Caco-2 (cell line): ENCODE data around the gene SPTBN1. TPM values are rescaled to one million over a fixed set of nuclear protein-coding genes. Genes with fewer than 3 reads are reported as not detected.

Source experiments
- BruUV-seq: library from RNA; stranded (reverse); fragments of 400-500 nt; replicated peaks from 2 replicates; lab custom pipeline; 2021; lab: Mats Ljungman, UMichigan
- CTCF ChIA-PET: fragments of 300-600 bp; sonication (Branson Sonifier 250); formaldehyde crosslinking; loops from one replicate; lab custom pipeline; 2022; ENCODE audit warnings: antibody characterized with exemption; lab: Charles Lee
- POLR2A ChIA-PET: fragments of 300-600 bp; sonication (Branson Sonifier 250); formaldehyde crosslinking; loops from one replicate; lab custom pipeline; 2022; ENCODE audit warnings: antibody characterized with exemption; lab: Charles Lee
- DNase-seq, 2 experiments: peaks; one replicate each; pipeline versions ENCODE4 v3.0.0 to v3.0.0-alpha.2; 2020 to 2022
- H3K27me3 ChIP-seq: replicated peaks from 2 replicates; pipeline ENCODE4 v1.6.0; 2011; ENCODE audit warnings: low read length; ENCODE audit not compliant: control insufficient read depth, insufficient read depth
- H3K36me3 ChIP-seq: 2 replicates; pipeline ENCODE4 v1.5.1; 2011; ENCODE audit warnings: low read length; ENCODE audit not compliant: control insufficient read depth, insufficient read depth
- H3K4me1 ChIP-seq: fragments of 250-450 bp; sonication (Bioruptor Pico); 2 replicates; pipeline ENCODE4 v1.5.1; 2020; ENCODE audit warnings: mild to moderate bottlenecking
- H3K4me3 ChIP-seq: 2 replicates; pipeline ENCODE4 v1.5.1; 2011; ENCODE audit warnings: low read depth, mild to moderate bottlenecking, control low read depth, low read length
- H3K9me3 ChIP-seq: fragments of 250-450 bp; sonication (Bioruptor Pico); 2 replicates; pipeline ENCODE4 v1.5.1; 2020; ENCODE audit warnings: mild to moderate bottlenecking, moderate library complexity
- H3K27ac Mint-ChIP-seq: one replicate; pipeline ENCODE4 v1.8.0; 2022; ENCODE audit warnings: mixed read lengths; ENCODE audit not compliant: unreplicated experiment
- H3K27me3 Mint-ChIP-seq: one replicate; pipeline ENCODE4 v1.8.0; 2022; ENCODE audit warnings: mixed read lengths; ENCODE audit not compliant: insufficient read depth, unreplicated experiment
- H3K36me3 Mint-ChIP-seq: one replicate; pipeline ENCODE4 v1.8.0; 2022; ENCODE audit warnings: mild to moderate bottlenecking, mixed read lengths; ENCODE audit not compliant: insufficient read depth, unreplicated experiment
- H3K4me1 Mint-ChIP-seq: one replicate; pipeline ENCODE4 v1.8.0; 2022; ENCODE audit warnings: low read depth, mixed read lengths; ENCODE audit not compliant: unreplicated experiment
- H3K4me3 Mint-ChIP-seq: one replicate; pipeline ENCODE4 v1.8.0; 2022; ENCODE audit warnings: mild to moderate bottlenecking, moderate library complexity, mixed read lengths; ENCODE audit not compliant: unreplicated experiment
- H3K9me3 Mint-ChIP-seq: one replicate; pipeline ENCODE4 v1.8.0; 2022; ENCODE audit warnings: mixed read lengths; ENCODE audit not compliant: unreplicated experiment
- CTCF ChIP-seq, 2 experiments: fragments of 200-600 bp in 1 of 2; IDR thresholded peaks; 1 replicate in 1 of 2; 2 replicates in 1 of 2; pipeline versions ENCODE4 v1.5.1 to v1.8.0; 2011 to 2022; ENCODE audit warnings: antibody characterized with exemption in 1 of 2, control low read depth in 1 of 2, inconsistent platforms in 1 of 2, low read depth in 1 of 2, low read length in 1 of 2, mild to moderate bottlenecking in 1 of 2, moderate library complexity in 1 of 2; ENCODE audit not compliant: insufficient read depth in 1 of 2, severe bottlenecking in 1 of 2, unreplicated experiment in 1 of 2
- intact Hi-C: fragments of 100-400 bp; cut with micrococcal nuclease; formaldehyde crosslinking; loops from one replicate; pipeline ENCODE4 v1.10.0; 2022; ENCODE audit not compliant: unreplicated experiment
- total RNA-seq: library from RNA; stranded (reverse); gene quantifications from 2 replicates; pipeline ENCODE4 v1.2.3, GENCODE V29; 2022

Gene SPTBN1
- total RNA-seq, 1 experiment from 2014 or later = 361 TPM

- H3K36me3 ChIP-seq = no peaks in the 10 kb centered on the region
- no peaks in the 10 kb centered on the region for H3K4me1 Mint-ChIP-seq
- CTCF ChIA-PET = no interaction called here
Observed at GRCh38 chr2:54409752-54410151, 46.4 kb upstream of the SPTBN1 start.

DNA sequence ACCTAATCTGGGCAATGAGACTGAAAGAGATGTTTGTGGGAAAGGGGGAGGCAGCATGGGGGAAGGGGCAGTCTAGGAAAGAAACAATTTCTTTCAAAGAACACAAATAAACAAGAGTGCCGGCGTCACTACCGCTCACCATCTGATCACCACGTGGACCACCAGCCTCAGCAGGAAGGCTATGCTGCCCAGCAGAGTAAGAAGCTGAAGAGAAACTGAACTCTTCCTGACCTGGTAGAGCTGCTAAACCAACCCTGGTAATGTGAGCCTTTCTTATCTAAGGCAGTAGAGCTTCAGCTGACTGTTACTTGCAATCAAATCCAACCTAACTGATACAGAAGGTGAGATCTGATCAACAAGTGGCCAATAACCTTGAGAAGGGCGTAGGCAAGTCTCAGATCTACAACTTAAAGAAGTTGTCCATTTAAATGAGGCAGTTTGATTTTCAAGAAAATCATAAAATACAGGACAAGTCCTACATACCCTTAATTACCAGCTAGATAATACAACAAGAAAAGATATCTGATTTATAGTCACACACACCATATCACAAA is 44.2 kb upstream of the SPTBN1 start:
- DNase-seq = no peak
- Histone ChIP-seq H3K36me3 (no peaks in the 10 kb centered on the region), H3K4me3 (no peak overlapping the region), H3K9me3 (no peaks in the 10 kb centered on the region), H3K4me1 (no peaks in the 10 kb centered on the region), H3K27me3 (no peaks in the 10 kb centered on the region)
- no peak overlapping the region for H3K4me3 Mint-ChIP-seq
- ChIA-PET POLR2A (no interaction called here), CTCF (no interaction called here)
- H3K27ac Mint-ChIP-seq = no peak overlapping the region
- no TSS peak for BruUV-seq
- H3K9me3 Mint-ChIP-seq = no peaks in the 10 kb centered on the region
- peaks cover 6% of the 10 kb centered on the region for H3K27me3 Mint-ChIP-seq
- H3K36me3 Mint-ChIP-seq = no peaks in the 10 kb centered on the region
- H3K4me1 Mint-ChIP-seq = peaks cover 5% of the 10 kb centered on the region
- TF ChIP-seq CTCF (IDR thresholded peaks at IDR 0.05; ENCODE audit: insufficient read depth in 1 of 2, low read depth in 1 of 2, low read length in 1 of 2, severe bottlenecking in 1 of 2, unreplicated experiment in 1 of 2) = no peak
- intact Hi-C loops = no loop called here

More at GRCh38 chr2:54409752-54410151, 46.4 kb upstream of the SPTBN1 start:
- intact Hi-C loops = no loop called here
- H3K27ac Mint-ChIP-seq = no peak overlapping the region
- POLR2A ChIA-PET = no interaction called here
- H3K27me3 Mint-ChIP-seq = peaks cover 6% of the 10 kb centered on the region
- H3K4me3 Mint-ChIP-seq = no peak overlapping the region
- no peaks in the 10 kb centered on the region for H3K27me3 ChIP-seq
- no peaks in the 10 kb centered on the region for H3K4me1 ChIP-seq
- no peaks in the 10 kb centered on the region for H3K36me3 Mint-ChIP-seq
- H3K4me3 ChIP-seq = no peak overlapping the region
- no peak for TF ChIP-seq CTCF (IDR thresholded peaks at IDR 0.05; ENCODE audit: insufficient read depth in 1 of 2, low read depth in 1 of 2, low read length in 1 of 2, severe bottlenecking in 1 of 2, unreplicated experiment in 1 of 2)
- no peaks in the 10 kb centered on the region for H3K9me3 ChIP-seq
- DNase-seq = no peak
- H3K9me3 Mint-ChIP-seq = no peaks in the 10 kb centered on the region
- BruUV-seq = no TSS peak

GRCh38 chr2:54416166-54416813 is 39.8 kb upstream of the SPTBN1 start:
- H3K27ac Mint-ChIP-seq = no peak overlapping the region
- no TSS peak for BruUV-seq
- CTCF ChIA-PET = no interaction called here

More at GRCh38 chr2:54416166-54416813, 39.8 kb upstream of the SPTBN1 start:
- intact Hi-C loops = no loop called here
- Histone ChIP-seq H3K36me3 (no peaks in the 10 kb centered on the region), H3K4me1 (no peaks in the 10 kb centered on the region), H3K4me3 (no peak overlapping the region), H3K27me3 (no peaks in the 10 kb centered on the region), H3K9me3 (no peaks in the 10 kb centered on the region)
- POLR2A ChIA-PET = interaction anchor here (0.5 kb wide), 1 partner anchor 869 kb away, joined by 4 read pairs; no protein-coding TSS in a partner anchor
- no peaks in the 10 kb centered on the region for H3K36me3 Mint-ChIP-seq
- no peak for TF ChIP-seq CTCF (IDR thresholded peaks at IDR 0.05; ENCODE audit: insufficient read depth in 1 of 2, low read depth in 1 of 2, low read length in 1 of 2, severe bottlenecking in 1 of 2, unreplicated experiment in 1 of 2)
- DNase-seq = no peak
- peaks cover 5% of the 10 kb centered on the region for H3K4me1 Mint-ChIP-seq
- H3K9me3 Mint-ChIP-seq = no peaks in the 10 kb centered on the region
- no peaks in the 10 kb centered on the region for H3K27me3 Mint-ChIP-seq
- no peak overlapping the region for H3K4me3 Mint-ChIP-seq
